Parathyroid adenoma (tissue), 2 donors: Measurements from ENCODE around the gene ARL6IP1.

ENCODE experiments used
- H2AFZ ChIP-seq: fragments of 300-600 bp; sonication (generic); one replicate; pipeline ENCODE4 v1.7.0; 2017; ENCODE audit warnings: antibody characterized with exemption, mild to moderate bottlenecking
- H3K27ac ChIP-seq: fragments of 300-600 bp; sonication (generic); one replicate; pipeline ENCODE4 v1.7.0; 2017
- H3K27me3 ChIP-seq: fragments of 300-600 bp; sonication (generic); one replicate; pipeline ENCODE4 v1.7.0; 2017; ENCODE audit warnings: low read length; ENCODE audit not compliant: control insufficient read depth, insufficient read depth
- H3K36me3 ChIP-seq: fragments of 300-600 bp; sonication (generic); one replicate; pipeline ENCODE4 v1.7.0; 2017; ENCODE audit warnings: low read length; ENCODE audit not compliant: control insufficient read depth, insufficient read depth
- H3K4me1 ChIP-seq: fragments of 300-600 bp; sonication (generic); one replicate; pipeline ENCODE4 v1.7.0; 2017; ENCODE audit warnings: control low read depth
- H3K4me2 ChIP-seq: fragments of 300-600 bp; sonication (generic); one replicate; pipeline ENCODE4 v1.7.0; 2017; ENCODE audit warnings: low read length
- H3K4me3 ChIP-seq: fragments of 300-600 bp; sonication (generic); one replicate; pipeline ENCODE4 v1.7.0; 2017; ENCODE audit warnings: low read depth, low read length
- H3K79me2 ChIP-seq: fragments of 300-600 bp; sonication (generic); one replicate; pipeline ENCODE4 v1.7.0; 2017; ENCODE audit warnings: control low read depth
- H3K9ac ChIP-seq: fragments of 300-600 bp; sonication (generic); one replicate; pipeline ENCODE4 v1.7.0; 2017; ENCODE audit warnings: mild to moderate bottlenecking
- H3K9me3 ChIP-seq: fragments of 300-600 bp; sonication (generic); one replicate; pipeline ENCODE4 v1.7.0; 2017; ENCODE audit warnings: low read length; ENCODE audit not compliant: control insufficient read depth
- CTCF ChIP-seq: fragments of 300-600 bp; sonication (generic); IDR thresholded peaks from one replicate; pipeline ENCODE4 v1.7.0; 2017; ENCODE audit warnings: antibody characterized with exemption, mild to moderate bottlenecking
- donor health status: primary hyperparathyroidism.

ARL6IP1 gene

GRCh38 chr16:18801145-18801972, at the start of gene ARL6IP1:
Gene ARL6IP1, minus strand, starts transcription at chr16:18801549. Its CDS starts 83 bp downstream, at chr16:18801466.
- Histone ChIP-seq H3K4me1 (peaks cover 12% of the 10 kb centered on the region), H3K27me3 (no peaks in the 10 kb centered on the region), H3K79me2 (peaks cover 11% of the 10 kb centered on the region), H3K9me3 (no peaks in the 10 kb centered on the region), H3K4me2 (peak within 1 kb of the TSS; percentile 93), H3K4me3 (peak within 1 kb of the TSS; percentile 99), H3K36me3 (no peaks in the 10 kb centered on the region), H3K9ac (peak within 1 kb of the TSS; percentile 51), H2AFZ (peak within 1 kb of the TSS; percentile 93), H3K27ac (peak within 1 kb of the TSS; percentile 85)
- TF ChIP-seq CTCF: peak; percentile 97

- Histone ChIP-seq H3K4me2 (no peak overlapping the region), H3K9ac (no peak overlapping the region), H3K79me2 (no peaks in the 10 kb centered on the region), H3K36me3 (no peaks in the 10 kb centered on the region), H3K4me3 (no peak overlapping the region), H2AFZ (no peak overlapping the region), H3K9me3 (no peaks in the 10 kb centered on the region), H3K27me3 (no peaks in the 10 kb centered on the region), H3K4me1 (no peaks in the 10 kb centered on the region), H3K27ac (no peak overlapping the region)
- TF ChIP-seq CTCF: no peak
Measured at GRCh38 chr16:18846416-18846815, 45.1 kb upstream of the ARL6IP1 start.

- TF ChIP-seq CTCF: no peak
- Histone ChIP-seq H3K9ac (no peak overlapping the region), H3K4me3 (no peak overlapping the region), H3K4me2 (no peak overlapping the region), H2AFZ (no peak overlapping the region), H3K4me1 (no peaks in the 10 kb centered on the region), H3K27me3 (no peaks in the 10 kb centered on the region), H3K27ac (no peak overlapping the region), H3K9me3 (no peaks in the 10 kb centered on the region), H3K36me3 (no peaks in the 10 kb centered on the region), H3K79me2 (no peaks in the 10 kb centered on the region)
Measured at GRCh38 chr16:18842565-18842964, 41.2 kb upstream of the ARL6IP1 start.

- TF ChIP-seq CTCF: no peak
- H3K4me2 ChIP-seq: no peak overlapping the region
- no peaks in the 10 kb centered on the region for H3K27me3 ChIP-seq
- no peaks in the 10 kb centered on the region for H3K9me3 ChIP-seq
- H3K4me3 ChIP-seq: no peak overlapping the region
- no peak overlapping the region for H3K27ac ChIP-seq
- H2AFZ ChIP-seq: no peak overlapping the region
- H3K4me1 ChIP-seq: no peaks in the 10 kb centered on the region
- no peak overlapping the region for H3K9ac ChIP-seq
- H3K36me3 ChIP-seq: no peaks in the 10 kb centered on the region
- H3K79me2 ChIP-seq: no peaks in the 10 kb centered on the region
Measured at GRCh38 chr16:18841833-18842525, 40.6 kb upstream of the ARL6IP1 start.
